ENCODE data around the gene KLHDC1.
"Not testable (repeated sequence)": the region's sequence is repeated elsewhere in the genome, so short reads cannot be mapped to it uniquely, and the experiment has no call there.

The KLHDC1 gene

DNA sequence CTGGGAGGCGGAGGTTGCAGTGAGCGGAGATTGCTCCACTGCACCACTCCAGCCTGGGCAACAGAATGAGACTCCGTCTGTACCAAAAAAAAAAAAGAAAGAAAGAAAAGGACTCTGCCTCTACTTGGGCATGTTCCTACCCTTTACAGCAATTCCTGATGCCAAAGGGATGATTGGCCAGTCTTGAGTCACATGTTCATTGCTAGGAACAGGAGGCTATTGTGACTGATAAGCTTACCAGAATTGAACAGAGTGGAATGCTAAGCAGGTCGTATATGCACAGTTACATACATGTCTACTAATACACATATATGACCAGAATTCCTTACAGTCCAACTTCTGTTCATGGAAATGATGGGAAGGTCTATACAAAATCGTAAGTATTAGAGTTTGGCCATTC is 34.3 kb downstream of the KLHDC1 start:
- DNase-seq, result no peak

DNA sequence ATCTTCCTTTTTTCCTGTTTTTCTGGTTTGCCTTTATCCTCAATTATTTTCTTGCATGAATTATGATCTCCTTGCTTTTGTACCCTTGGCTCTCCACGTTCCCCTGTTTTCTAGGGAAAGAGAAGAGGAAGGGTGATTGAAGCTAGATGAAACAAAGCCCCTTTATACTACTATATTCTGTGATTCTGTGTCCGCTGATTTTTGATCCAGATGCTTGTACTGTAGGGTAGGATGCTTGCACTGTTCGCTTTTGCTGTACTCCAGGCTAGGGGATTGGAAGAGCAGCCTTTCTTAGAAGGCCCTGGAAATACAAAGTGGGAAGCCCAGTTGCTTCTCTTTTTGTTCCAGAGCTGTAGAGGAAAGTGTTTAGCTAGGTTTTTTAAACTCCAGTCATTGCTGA is 40.0 kb downstream of the KLHDC1 start:
- no peak for DNase-seq

DNA sequence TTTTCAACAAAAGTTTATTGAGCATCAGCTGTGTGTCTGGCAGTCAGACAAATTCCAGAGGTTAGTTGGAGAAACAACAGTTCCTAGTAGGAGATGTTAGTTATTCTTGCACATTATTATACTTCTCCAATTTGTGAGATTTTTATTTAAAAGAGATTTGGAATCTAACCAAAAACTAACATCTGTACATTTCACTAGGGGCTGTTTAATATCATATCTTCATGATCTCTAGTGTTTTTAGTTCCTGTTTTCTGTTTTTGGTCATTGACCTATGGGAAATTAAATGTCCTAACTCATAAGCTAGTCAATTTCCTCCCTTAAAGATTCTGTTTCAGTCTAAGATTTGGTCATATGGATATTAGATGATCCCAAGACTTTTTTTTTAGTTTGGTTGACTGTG is 40.9 kb downstream of the KLHDC1 start:
- no peak for DNase-seq

DNA sequence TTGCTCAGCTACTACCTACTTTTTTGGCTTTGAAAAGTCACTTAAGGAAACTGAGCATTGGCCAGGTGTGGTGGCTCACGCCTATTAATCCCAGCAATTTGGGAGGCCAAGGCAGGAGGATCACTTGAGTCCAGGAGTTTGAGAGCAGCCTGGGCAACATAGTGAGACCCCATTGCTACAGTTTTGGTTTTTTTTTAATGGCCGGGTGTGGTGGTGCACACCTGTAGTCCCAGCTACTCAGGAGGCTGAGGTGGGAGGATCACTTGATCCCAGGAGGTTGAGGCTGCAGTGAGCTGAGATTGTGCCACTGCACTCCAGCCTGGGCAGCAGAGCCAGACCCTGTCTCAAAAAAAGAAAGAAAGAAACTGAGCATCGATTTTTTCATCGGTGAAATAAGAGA is 42.7 kb downstream of the KLHDC1 start:
- DNase-seq, result not testable (repeated sequence)

DNA sequence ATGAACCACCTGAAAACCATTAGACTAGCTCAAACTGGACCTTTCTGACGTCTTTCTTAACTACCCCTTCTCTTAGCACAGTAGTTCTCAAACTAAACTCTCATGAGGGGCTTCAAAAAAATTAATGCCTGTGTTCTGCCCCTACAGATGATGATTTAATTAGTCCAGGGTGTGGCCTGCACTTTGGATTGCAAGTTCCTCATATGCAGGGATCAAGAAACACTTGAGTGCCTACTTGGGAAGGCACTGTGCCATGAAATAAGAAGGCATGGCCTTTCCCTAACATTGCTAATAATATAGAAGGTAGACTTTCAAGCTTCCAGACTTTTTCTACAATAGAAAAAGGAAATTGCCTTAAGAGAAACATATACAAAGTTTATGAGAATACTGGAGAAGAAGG is 52.3 kb downstream of the KLHDC1 start:
- DNase-seq, result no peak

DNA sequence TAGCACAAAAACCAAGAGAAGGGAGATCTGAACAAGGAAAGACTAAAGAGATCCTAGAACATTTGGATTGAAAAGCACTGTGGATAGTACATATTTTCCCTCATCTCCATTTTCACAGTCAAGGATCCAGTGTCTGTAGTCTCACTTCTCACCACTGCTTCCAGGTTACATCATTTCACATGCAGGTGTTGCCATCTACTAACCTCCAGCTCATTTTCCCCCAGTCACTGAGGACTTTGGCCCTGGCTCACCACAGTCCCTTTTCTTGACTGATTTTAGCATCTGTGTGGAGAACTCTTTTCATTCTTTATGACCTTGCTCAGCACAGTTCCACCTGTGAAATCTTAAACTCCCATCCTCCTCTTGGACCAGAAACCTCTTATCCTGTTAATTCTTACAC is 53.6 kb downstream of the KLHDC1 start:
- DNase-seq, result not testable (repeated sequence)

DNA sequence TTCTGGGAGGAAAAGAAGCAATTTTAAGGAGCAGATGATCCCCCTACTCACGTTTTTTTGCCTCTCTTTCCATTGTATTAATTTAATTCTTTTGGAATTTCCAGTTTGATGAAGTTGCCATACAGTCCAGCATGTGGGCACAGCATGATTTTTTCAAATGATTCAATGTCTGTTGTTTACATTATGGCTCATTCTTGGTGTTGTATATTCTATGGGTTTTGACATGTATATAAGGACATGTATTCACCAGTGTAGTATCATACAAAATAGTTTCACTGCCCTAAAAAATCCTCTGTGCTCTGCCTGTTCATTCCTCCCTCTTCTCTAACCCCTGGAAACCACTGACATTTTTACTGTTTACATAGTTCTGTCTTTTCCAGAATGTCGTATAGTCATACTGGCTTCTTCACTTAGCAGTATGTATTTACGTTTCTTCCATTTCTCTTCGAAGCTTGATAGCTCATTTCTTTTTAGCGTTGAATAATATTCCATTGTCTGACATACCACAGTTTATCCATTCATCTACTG is 61.7 kb downstream of the KLHDC1 start:
- no peak for DNase-seq

DNA sequence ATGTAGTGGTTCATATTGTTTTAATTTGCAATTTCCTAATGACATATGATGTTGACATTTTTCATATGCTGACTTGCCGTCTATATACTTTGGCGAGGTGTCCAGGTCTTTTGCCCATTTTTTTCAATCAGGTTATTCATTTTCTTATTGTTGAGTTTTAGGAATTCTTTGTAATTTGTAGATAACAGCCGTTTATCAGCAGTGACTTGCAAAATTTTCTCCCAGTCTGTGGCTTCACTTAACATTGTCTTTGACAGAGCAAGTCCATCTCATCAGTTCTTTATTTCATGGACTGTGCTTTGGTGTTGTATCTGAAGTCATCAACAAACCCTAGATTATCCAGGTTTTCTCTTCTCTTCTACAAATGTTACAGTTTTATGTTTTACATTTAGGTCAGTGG is 62.5 kb downstream of the KLHDC1 start:
- DNase-seq, result no peak

DNA sequence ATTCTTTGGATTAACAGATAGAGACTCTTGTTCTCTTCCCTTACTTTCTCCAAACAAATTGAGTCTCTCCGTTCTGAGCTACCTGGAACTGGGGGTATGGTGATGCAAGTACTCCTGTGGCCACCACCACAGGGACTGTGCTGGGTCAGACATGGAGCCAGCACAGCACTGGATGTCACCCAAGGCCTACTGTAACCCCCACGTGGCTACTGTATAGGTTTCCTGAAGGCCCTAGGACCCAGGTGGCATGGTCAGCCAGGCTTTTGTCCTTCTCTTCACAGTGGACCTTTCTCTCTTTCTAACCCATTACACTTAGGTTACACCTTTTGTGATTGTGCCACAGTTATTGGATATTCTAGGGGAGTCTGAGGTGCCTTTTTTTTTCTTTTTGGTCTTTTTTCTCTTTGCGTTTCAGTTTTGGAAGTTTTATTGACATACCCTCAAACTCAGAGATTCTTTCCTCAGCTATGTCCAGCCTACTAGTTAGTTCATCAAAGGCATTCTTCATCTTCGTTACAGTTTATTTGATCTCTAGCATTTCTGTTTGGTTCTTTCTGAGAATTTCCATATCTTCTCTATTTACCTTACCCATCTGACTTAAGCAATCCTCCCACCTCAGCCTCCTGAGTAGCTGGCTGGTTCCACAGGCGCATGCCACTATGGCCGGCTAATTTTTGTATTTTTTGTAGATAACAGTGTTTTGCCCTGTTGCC is 69.1 kb downstream of the KLHDC1 start:
- no peak for DNase-seq

DNA sequence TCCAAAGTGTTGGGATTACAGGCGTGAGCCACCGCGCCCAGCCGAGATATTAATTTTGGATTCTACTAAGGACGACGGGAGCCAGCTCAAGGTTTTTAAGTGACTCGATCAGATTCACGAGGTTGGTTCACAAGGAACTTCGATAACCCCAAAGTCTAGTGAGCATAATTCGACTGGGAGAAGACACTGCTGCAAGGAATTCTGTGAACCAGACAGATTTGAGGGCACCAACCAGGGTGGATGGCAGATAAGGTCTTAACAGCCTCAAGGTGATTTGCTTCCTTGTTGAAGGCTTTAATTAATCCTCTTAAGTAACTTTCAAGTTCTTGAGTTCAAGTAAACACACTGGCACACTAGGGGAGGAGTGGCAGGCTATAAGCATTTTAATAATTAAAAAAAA is 73.9 kb downstream of the KLHDC1 start:
- DNase-seq, result no peak

DNA sequence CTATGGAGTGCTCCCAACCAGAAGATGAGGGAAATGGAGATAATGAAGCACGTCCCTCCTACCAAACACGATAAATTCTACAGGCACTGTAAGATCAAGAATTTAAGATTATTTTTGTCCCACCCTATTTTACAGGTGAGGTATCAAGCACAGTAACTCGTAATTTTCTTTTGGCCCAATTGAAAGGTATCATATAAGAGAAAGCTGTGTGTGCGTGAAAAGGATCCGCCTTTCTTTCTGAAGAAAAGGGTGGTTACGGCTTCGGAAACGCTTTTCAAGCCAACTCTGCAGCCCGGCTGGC is 74.3 kb downstream of the KLHDC1 start:
- DNase-seq, result no peak

DNA sequence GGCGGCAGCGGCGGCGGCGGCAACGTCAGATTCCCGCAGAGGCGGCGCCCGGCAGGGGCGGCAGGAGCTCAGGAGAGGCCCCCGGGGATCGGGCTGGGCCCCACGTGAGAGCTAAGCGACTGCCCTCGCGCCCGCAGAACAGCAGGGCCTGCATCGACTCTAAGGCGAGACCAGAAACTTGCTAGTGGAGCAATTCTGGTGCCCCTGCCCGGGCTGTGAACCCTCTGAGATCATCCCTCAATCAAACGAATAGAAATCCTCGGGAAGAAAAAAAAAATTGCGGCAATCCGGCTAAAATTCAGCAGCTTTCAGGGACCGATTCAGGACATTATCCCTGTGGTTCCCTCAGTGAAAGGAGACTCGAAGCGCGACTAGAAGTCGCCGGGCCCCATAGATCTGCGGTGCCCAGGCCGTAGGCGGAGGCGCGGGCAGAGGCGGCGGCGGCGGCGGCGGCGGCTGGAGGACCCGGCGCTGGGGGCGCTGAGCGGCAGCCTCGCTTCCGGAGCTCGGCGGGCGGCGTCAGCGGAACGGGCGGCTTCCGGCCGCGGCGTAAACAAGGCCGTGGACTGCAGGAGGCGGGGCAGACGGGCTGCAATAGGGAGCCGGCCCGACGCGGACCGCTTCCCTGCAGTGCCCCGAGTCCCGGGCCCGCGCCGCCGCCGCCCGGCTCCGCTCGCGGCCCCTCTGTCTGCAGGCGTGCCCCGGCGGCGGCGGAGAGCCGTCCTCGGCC is 74.8 kb downstream of the KLHDC1 start, which contains the start of gene KLHDC2:
Gene KLHDC2, plus strand, starts transcription at position 583 of the 730 bp plus-strand sequence. CDS start 316 bp downstream, outside the sequence.
- DNase-seq, result peak; percentile 90

DNA sequence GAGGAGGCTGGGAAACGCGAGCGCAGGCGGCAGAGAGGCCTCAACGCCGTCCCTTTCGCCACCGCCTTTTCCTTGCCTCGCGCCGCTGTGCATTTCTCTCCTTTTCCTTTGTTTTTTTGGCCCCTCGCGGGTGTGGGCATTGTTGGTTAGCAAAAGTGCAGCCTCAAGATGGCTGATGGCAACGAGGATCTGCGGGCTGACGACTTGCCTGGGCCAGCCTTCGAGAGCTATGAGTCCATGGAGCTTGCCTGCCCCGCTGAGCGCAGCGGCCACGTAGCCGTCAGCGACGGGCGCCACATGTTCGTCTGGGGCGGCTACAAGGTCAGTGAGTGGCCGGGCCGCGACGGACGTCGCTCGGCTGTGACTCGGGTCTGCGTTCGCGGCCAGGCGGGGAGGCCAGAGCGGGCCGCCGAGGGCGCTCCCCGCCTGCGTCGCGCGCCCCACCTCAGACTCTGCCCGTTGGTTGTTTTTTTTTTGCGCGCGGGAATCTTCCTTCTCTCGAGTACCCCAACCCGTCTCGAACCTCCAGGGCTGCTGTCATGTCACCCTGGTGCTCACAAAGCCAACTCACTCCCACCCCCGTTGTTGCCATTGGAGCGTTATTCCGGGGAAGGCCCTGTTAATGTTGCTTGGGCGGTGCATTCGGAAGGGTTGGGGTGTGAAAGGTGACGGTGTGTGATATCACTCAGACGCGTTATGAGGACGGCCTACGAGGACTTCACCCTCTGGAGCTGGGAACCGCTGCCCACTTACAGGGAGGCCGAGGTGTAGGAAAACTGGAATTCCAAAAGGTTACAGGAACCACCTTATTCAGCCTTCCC is 75.6 kb downstream of the KLHDC1 start:
- peak; percentile 86 for DNase-seq

DNA sequence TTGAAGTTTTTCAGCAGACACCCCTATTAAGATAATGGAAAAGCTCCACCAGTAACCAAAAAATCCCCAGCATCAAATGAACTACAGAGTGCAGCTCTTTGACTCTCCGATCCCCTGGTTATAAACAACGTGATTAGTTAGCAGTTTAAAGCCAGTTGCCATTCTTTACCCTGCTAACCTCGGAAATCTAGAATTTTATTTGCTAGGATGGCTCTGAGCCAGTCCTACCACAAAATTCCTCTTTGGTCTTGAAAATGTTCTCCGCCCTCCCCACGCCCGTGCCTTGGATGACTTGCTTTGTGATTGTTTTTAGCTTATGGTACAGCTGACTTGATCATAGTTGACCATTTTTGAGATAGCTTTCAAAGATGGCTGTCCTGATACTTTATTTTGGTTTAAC is 76.3 kb downstream of the KLHDC1 start:
- no peak for DNase-seq

DNA sequence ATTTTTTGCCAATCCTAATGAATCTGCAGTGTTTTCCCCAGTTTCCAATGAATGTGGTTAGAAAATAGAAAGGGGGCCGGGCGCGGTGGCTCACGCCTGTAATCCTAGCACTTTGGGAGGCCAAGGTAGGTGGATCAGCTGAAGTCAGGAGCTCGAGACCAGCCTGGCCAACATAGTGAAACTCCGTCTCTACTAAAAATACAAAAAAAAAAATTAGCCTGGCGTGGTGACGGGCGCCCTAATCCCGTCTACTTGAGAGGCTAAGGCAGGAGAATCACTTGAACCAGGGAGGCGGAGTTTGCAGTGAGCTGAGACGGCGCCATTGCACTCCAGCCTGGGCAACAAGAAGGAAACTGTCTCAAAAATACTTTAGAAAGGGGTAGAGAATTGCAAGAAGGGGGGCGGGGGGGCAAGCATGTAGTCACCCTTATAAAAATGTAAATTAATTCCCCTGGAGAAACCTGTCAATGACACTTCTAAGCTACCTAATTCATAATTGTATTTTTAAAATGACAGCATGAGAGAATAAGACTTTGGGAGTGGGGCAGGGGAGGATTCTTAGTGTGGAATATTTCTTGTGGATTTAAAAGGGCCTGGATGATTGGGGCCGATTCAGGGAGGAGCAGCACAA is 76.8 kb downstream of the KLHDC1 start:
- no peak for DNase-seq

DNA sequence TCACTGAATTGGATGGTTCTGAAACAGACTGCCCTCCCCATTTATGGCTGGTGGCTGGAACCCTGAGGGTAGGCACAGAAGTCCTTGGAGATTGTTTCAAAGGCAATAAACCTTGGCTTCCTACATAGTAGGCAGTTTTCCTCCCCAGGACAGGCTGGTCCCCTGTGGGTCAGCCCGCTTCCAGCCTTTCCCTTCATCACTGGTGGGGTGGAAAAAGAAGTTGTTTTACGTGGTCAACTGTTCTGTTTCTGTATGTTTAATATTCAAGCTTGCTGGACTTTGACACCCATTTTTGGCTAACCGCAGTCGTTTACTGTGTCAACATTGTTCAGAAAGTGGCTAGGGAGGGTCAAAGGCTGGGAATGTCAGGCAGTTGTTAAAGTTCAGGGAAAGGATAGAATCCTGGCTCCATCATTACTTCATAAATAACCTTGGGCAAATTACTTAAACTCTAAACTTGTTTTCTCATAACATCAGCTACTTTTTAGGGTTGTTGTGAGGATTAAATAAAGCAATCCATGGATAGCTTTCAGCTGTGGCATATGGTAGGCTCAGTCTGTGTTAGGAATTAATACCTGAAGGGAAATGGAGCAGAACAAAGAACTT is 77.4 kb downstream of the KLHDC1 start:
- no peak for DNase-seq

DNA sequence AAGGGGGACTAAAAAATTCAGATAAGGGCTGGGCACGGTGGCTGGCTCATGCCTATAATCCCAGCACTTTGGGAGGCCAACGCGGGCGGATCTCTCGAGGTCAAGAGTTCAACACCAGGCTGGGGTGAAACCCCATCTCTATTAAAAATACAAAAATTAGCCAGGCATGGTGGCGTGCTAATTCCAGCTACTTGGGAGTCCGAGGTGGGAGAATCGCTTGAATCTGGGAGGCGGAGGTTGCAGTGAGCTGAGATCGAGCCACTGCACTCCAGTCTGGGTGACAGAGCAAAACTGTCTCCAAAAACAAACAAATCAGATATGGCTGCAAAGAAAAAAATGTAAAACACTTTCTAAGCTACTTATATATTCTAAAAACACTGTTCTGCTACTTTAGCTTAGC is 78.8 kb downstream of the KLHDC1 start:
- not testable (repeated sequence) for DNase-seq

DNA sequence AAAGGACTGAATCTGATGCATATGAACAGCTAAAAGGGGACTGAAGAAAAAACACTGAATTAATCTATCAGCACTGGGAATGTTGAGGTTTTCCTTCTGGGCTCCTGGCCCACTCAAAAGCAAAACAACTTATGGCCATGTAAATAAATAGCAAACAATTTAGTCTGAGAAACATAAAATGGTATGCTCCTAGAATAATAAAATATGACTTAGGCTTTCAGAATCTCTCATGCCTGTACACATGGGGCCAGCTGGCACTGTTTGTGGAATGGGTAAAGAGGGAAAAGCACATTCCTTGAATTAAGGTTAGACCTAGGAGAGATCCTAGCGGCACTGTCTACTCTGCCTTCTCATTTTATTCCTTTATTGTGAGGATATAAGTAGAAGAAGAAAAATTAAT is 81.2 kb downstream of the KLHDC1 start:
- no peak for DNase-seq

DNA sequence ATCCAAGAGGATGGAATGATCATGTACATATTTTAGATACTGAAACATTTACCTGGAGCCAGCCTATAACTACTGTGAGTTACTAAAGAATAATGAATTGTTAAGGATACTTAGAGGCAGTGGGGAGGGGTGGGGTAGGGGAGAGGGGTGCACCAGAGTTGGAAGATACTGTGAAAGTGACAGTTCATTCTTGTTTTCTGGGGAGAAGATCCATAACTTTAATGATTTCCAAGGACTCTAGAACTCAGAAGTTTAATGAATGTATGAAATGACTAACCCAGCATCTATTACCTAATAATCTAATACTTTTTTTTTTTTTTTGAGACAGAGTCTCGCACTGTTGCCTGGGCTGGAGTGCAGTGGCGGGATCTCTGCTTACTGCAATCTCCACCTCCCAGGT is 85.5 kb downstream of the KLHDC1 start:
- DNase-seq, result no peak

DNA sequence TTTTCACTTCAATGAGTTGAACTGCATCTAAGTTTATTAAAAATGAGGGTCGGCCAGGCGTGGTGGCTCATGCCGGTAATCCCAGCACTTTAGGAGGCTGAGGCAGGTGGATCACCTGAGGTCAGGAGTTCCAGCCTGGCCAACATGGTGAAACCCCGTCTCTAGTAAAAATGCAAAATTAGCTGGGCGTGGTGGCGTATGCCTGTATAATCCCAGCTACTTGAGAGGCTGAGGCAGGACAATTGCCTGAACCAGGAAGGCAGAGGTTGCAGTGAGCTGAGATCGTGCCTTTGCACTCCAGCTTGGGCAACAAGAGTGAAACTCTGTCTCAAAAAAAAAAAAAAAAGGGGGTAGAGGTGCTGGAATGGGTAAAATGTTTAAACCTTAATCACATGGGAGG is 88.1 kb downstream of the KLHDC1 start:
- not testable (repeated sequence) for DNase-seq

DNA sequence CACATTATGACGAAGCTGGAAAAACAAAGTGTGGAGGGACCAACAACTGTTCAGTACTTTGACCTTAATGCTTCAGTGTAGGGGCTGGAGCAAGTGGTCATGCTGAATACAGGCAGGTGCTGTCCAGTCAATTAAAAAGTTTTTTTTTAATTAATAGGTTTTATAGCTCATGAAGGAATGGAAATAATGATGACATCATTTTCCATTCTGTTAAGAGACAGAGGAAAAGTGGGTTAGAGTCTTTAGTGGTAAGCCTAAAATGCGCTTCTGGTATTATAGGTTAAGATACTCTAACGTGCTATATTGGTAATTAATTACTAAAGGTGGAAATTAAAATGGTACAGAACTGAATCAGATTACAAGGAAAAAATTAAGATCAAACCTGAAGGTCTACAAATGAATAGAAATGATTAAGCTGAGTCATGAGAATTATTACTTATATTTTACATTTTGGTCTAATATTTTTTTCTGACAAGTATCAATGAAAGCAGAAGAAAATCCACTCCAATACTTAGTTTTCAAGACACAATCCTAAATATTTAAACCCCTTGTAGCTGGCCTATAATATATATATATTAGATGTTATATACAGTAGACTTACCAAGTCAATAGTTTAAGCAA is 90.6 kb downstream of the KLHDC1 start:
- DNase-seq, result no peak

DNA sequence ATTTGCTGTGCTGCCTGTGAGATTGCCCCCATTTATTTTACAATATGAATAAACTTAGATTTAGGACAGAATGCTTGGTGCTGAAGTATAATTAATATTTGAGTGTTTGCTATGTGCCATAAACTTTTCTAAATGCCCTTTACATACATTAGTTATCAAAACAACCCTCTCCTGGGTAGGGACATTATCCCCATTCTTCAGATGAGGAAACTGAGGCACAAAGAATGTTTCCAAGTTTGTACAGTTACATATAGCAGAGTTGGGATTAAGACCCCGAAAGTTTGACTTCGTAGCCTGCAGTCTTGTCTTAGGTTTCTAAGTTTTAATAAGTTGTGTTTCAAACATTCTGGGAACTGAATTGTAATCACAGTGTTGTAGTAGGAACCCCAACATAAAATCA is 93.4 kb downstream of the KLHDC1 start:
- no peak for DNase-seq
